Measurements from ENCODE around the gene LUC7L3. TPM values are rescaled to one million over a fixed set of nuclear protein-coding genes. Genes with fewer than 3 reads are reported as not detected.
A peak's percentile ranks its signal among the peaks of the same experiment; 100 is the strongest.

Gene LUC7L3
- total and polyA plus RNA-seq, 2 of the 13 experiments (the other 11 are each of a cell fraction or from before 2014, with no cell fraction given), result 108 to 120 TPM

DNA sequence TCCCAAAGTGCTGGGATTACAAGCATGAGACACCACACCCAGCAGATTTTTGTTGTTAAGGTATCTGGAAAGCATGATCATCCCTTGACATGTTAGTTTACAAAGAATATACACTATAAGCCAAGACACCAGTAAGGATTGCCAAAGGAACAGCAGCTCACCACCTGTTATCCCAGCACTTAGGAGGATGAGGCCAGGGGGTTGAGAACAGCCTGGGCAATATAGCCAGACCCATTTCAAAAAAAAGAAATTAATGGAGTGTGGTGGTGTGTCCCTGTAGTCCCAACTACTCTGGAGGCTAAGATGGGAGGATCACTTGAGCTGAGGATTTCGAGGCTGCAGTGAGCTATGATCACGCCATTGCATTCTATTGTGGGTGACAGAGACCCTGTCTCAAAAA lies 42.8 kb downstream of the LUC7L3 start:
- ChIA-PET CTCF (ENCODE audit: low intra/inter-chr PET ratio, low total read pairs) (no interaction called here), POLR2A (interaction anchor here (0.7 to 1.4 kb wide), 3 partner anchors 39 to 46 kb away, joined by 3 to 4 read pairs (median 3); partner anchors contain the start of gene LUC7L3)
- FAIRE-seq (no peak), ATAC-seq (no peak), DNase-seq (ENCODE audit: low spot score) (no peak)
- no peak overlapping the region for H3K9ac ChIP-seq (ENCODE audit: insufficient read depth, low read depth, low read length)
- H3K4me2 ChIP-seq (ENCODE audit: low read depth, low read length), result no peak overlapping the region
- H4K20me1 ChIP-seq (ENCODE audit: insufficient read depth, low read length), result no peaks in the 10 kb centered on the region
- H3K4me1 ChIP-seq (ENCODE audit: insufficient read depth, low read length), result peaks cover 67% of the 10 kb centered on the region
- 50% methylated on average over 2 of the region's 2 CpGs for WGBS (ENCODE audit: low lambda C conversion rate)
- BruUV-seq (replicated peaks), result no TSS peak
- no peak for TF ChIP-seq HNRNPH1 (optimal IDR thresholded peaks at IDR 0.05; ENCODE audit: low read depth, low read length)
- TF ChIP-seq HMG20A (CRISPR knock-in tag; IDR thresholded peaks at IDR 0.05; ENCODE audit: borderline replicate concordance), result no peak
- TF ChIP-seq MED1 (CRISPR knock-in tag; IDR thresholded peaks at IDR 0.05), result no peak
- TF ChIP-seq ZNF121 (CRISPR knock-in tag; IDR thresholded peaks at IDR 0.05), result peak; percentile 76; the same call in 1 of the 2 replicates
- no peak for TF ChIP-seq ZBTB21 (CRISPR knock-in tag; IDR thresholded peaks at IDR 0.05)
- TF ChIP-seq ZNF614 (CRISPR knock-in tag; IDR thresholded peaks at IDR 0.05; ENCODE audit: borderline replicate concordance), result no peak
- no peak for TF ChIP-seq ZNF20 (CRISPR knock-in tag; IDR thresholded peaks at IDR 0.05)
- intact Hi-C loops (cut with micrococcal nuclease; ENCODE audit: unreplicated experiment) (no loop called here), in situ Hi-C loops (cut with HindIII; ENCODE audit: extremely low pct_ligation_motif_present, low pct_unique_long_range_greater_than_20kb) (no loop called here)
- no peaks in the 10 kb centered on the region for H3K9me3 ChIP-seq (ENCODE audit: low read length)
- H3K27ac ChIP-seq (ENCODE audit: extremely low read length, insufficient read depth, low read length), result no peak overlapping the region
- peaks cover 0 to 2% of the 10 kb centered on the region in 2 experiments; a peak in 1 of 5 replicates for H3K27me3 ChIP-seq (ENCODE audit: control insufficient read depth in 1 of 2, insufficient read depth in 2 of 2, low read length in 2 of 2)
- H3K4me3 ChIP-seq (replicated peaks in 1 of 3; ENCODE audit: insufficient read depth in 1 of 3, low read depth in 2 of 3, low read length in 3 of 3), result no peak overlapping the region
- H3K36me3 ChIP-seq (replicated peaks in 1 of 2; ENCODE audit: control insufficient read depth in 1 of 2, insufficient read depth in 2 of 2, low read length in 2 of 2), result no peaks in the 10 kb centered on the region
- H2AFZ ChIP-seq (ENCODE audit: low read length), result no peak overlapping the region
- no peaks in the 10 kb centered on the region for H3K79me2 ChIP-seq (ENCODE audit: insufficient read depth, low read length)

DNA sequence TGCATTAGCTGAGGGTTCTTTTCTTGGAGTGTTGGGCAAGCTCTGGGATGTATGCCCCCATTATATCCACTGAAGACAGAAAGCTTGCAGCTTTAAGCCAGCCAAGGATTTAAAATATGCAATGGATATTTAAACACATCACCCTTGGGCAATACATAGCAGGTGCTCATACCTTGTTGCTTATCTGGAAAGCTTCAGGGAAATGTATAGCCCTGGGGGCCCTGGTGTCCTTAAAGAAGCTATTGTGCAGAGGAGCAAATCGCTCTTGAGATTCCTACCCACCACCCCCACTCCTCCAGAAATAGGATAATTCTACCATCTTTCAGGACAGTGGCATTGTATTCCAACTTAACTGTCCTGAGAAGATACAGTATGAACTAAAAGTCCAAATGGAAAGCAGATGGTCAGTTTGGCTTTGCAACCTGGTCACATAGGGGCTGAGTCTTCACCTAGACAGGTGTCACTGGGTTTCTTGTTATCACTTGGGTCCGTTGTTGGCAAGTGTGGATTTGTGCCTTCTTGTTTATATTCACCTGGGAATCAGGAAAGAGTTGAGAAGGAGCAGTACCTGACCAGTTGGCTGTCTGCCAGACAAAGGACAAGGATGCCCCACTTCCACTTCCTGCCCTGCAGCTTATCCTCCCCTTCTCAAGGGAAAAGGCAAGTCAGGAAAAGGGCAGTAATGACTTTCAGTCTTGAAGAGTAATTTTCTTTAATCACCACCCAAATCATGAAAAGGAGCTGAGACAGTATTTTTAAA lies 44.5 kb downstream of the LUC7L3 start:
- ChIA-PET CTCF (ENCODE audit: low intra/inter-chr PET ratio, low total read pairs) (no interaction called here), POLR2A (interaction anchor here (0.8 to 1.8 kb wide), 12 partner anchors 31 to 221 kb away, joined by 3 to 10 read pairs (median 3); partner anchors contain the start of genes LUC7L3 and TOB1)
- H3K9me3 ChIP-seq (ENCODE audit: low read length), result no peaks in the 10 kb centered on the region
- BruUV-seq (replicated peaks), result no TSS peak
- H4K20me1 ChIP-seq (ENCODE audit: insufficient read depth, low read length), result no peaks in the 10 kb centered on the region
- H3K79me2 ChIP-seq (ENCODE audit: insufficient read depth, low read length), result no peaks in the 10 kb centered on the region
- H3K9ac ChIP-seq (ENCODE audit: insufficient read depth, low read depth, low read length), result no peak overlapping the region
- intact Hi-C loops (cut with micrococcal nuclease; ENCODE audit: unreplicated experiment) (no loop called here), in situ Hi-C loops (cut with HindIII; ENCODE audit: extremely low pct_ligation_motif_present, low pct_unique_long_range_greater_than_20kb) (no loop called here)
- FAIRE-seq, result no peak
- H3K36me3 ChIP-seq (replicated peaks in 1 of 2; ENCODE audit: control insufficient read depth in 1 of 2, insufficient read depth in 2 of 2, low read length in 2 of 2), result no peaks in the 10 kb centered on the region
- H2AFZ ChIP-seq (ENCODE audit: low read length), result no peak overlapping the region
- ATAC-seq, result no peak
- H3K4me3 ChIP-seq (replicated peaks in 1 of 3; ENCODE audit: insufficient read depth in 1 of 3, low read depth in 2 of 3, low read length in 3 of 3), result no peak overlapping the region
- no peak for DNase-seq (ENCODE audit: low spot score)
- peaks cover 65% of the 10 kb centered on the region for H3K4me1 ChIP-seq (ENCODE audit: insufficient read depth, low read length)
- WGBS (ENCODE audit: low lambda C conversion rate), result 47% methylated on average over 2 of the region's 2 CpGs
- H3K4me2 ChIP-seq (ENCODE audit: low read depth, low read length), result no peak overlapping the region
- H3K27ac ChIP-seq (ENCODE audit: extremely low read length, insufficient read depth, low read length), result no peak overlapping the region
- peaks cover 0 to 2% of the 10 kb centered on the region in 2 experiments; a peak in 1 of 5 replicates for H3K27me3 ChIP-seq (ENCODE audit: control insufficient read depth in 1 of 2, insufficient read depth in 2 of 2, low read length in 2 of 2)
- TF ChIP-seq, protein P1, sequence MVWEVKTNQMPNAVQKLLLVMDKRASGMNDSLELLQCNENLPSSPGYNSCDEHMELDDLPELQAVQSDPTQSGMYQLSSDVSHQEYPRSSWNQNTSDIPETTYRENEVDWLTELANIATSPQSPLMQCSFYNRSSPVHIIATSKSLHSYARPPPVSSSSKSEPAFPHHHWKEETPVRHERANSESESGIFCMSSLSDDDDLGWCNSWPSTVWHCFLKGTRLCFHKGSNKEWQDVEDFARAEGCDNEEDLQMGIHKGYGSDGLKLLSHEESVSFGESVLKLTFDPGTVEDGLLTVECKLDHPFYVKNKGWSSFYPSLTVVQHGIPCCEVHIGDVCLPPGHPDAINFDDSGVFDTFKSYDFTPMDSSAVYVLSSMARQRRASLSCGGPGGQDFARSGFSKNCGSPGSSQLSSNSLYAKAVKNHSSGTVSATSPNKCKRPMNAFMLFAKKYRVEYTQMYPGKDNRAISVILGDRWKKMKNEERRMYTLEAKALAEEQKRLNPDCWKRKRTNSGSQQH (CRISPR knock-in tag; IDR thresholded peaks at IDR 0.05; ENCODE audit: low read depth), result no peak
- TF ChIP-seq LCORL (IDR thresholded peaks at IDR 0.05) (peak; percentile 49; the same call in 1 of the 2 replicates), LCORL (CRISPR knock-in tag; IDR thresholded peaks at IDR 0.05) (no peak)
